ENCODE results near the gene OR6K2. TPM values are rescaled to one million over a fixed set of nuclear protein-coding genes. Genes with fewer than 3 reads are reported as not detected.

Gene OR6K2
- not detected in 2 replicates for total RNA-seq
- long read RNA-seq = 0 reads

- Mint-ChIP-seq H3K4me1 (ENCODE audit: unreplicated experiment) (no peaks in the 10 kb centered on the region), H3K27me3 (ENCODE audit: unreplicated experiment) (no peaks in the 10 kb centered on the region), H3K4me3 (ENCODE audit: unreplicated experiment) (no peak within 1 kb of the TSS), H3K36me3 (ENCODE audit: unreplicated experiment) (no peaks in the 10 kb centered on the region), H3K27ac (ENCODE audit: unreplicated experiment) (no peak within 1 kb of the TSS), H3K9me3 (ENCODE audit: unreplicated experiment) (no peaks in the 10 kb centered on the region)
- TF ChIP-seq CTCF (IDR thresholded peaks at IDR 0.05) = no peak
- DNase-seq (ENCODE audit: extremely low spot score, unreplicated experiment) = no peak
Observed at GRCh38 chr1:158700552-158700951, at the start of gene OR6K2. Gene OR6K2, minus strand, starts transcription at chr1:158700652. Its CDS starts 0 bp downstream, at chr1:158700652.

DNA sequence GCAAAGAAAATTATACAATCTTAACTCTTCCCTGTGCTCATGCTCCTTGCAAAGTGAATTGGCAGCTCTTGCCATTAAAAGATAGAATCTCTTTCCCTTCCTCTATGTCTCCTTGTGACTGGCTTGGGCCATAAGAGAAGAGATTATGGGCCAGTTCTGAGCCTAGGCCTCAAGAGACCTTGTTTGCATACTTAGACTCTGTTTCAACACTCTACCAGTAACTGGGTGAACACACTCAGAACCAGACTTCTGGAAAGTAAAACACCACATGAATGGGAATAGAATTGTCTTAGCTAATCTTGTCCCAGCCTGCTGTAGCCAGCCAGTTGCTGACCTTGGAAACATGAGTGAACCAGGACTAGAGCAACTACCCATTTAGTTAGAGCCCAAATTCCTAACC, 35.4 kb upstream of the OR6K2 start:
- Mint-ChIP-seq H3K4me3 (ENCODE audit: unreplicated experiment) (no peak overlapping the region), H3K36me3 (ENCODE audit: unreplicated experiment) (no peaks in the 10 kb centered on the region), H3K27me3 (ENCODE audit: unreplicated experiment) (peaks cover 2% of the 10 kb centered on the region), H3K27ac (ENCODE audit: unreplicated experiment) (no peak overlapping the region), H3K9me3 (ENCODE audit: unreplicated experiment) (no peaks in the 10 kb centered on the region), H3K4me1 (ENCODE audit: unreplicated experiment) (no peaks in the 10 kb centered on the region)
- no peak for TF ChIP-seq CTCF (IDR thresholded peaks at IDR 0.05)
- no peak for DNase-seq (ENCODE audit: extremely low spot score, unreplicated experiment)

- H3K4me1 Mint-ChIP-seq (ENCODE audit: unreplicated experiment) = no peaks in the 10 kb centered on the region
- H3K4me3 Mint-ChIP-seq (ENCODE audit: unreplicated experiment) = no peak overlapping the region
- H3K36me3 Mint-ChIP-seq (ENCODE audit: unreplicated experiment) = no peaks in the 10 kb centered on the region
- DNase-seq (ENCODE audit: extremely low spot score, unreplicated experiment) = no peak
- H3K9me3 Mint-ChIP-seq (ENCODE audit: unreplicated experiment) = no peaks in the 10 kb centered on the region
- no peak for TF ChIP-seq CTCF (IDR thresholded peaks at IDR 0.05)
- H3K27me3 Mint-ChIP-seq (ENCODE audit: unreplicated experiment) = peaks cover 3% of the 10 kb centered on the region
- H3K27ac Mint-ChIP-seq (ENCODE audit: unreplicated experiment) = no peak overlapping the region
Observed at GRCh38 chr1:158732524-158732923, 32.1 kb upstream of the OR6K2 start.

GRCh38 chr1:158731707-158732106, 31.3 kb upstream of the OR6K2 start:
- H3K27me3 Mint-ChIP-seq (ENCODE audit: unreplicated experiment) = peaks cover 5% of the 10 kb centered on the region
- no peak for DNase-seq (ENCODE audit: extremely low spot score, unreplicated experiment)
- no peak overlapping the region for H3K27ac Mint-ChIP-seq (ENCODE audit: unreplicated experiment)
- no peaks in the 10 kb centered on the region for H3K9me3 Mint-ChIP-seq (ENCODE audit: unreplicated experiment)
- TF ChIP-seq CTCF (IDR thresholded peaks at IDR 0.05) = no peak
- H3K36me3 Mint-ChIP-seq (ENCODE audit: unreplicated experiment) = no peaks in the 10 kb centered on the region
- H3K4me3 Mint-ChIP-seq (ENCODE audit: unreplicated experiment) = no peak overlapping the region
- H3K4me1 Mint-ChIP-seq (ENCODE audit: unreplicated experiment) = no peaks in the 10 kb centered on the region

DNA sequence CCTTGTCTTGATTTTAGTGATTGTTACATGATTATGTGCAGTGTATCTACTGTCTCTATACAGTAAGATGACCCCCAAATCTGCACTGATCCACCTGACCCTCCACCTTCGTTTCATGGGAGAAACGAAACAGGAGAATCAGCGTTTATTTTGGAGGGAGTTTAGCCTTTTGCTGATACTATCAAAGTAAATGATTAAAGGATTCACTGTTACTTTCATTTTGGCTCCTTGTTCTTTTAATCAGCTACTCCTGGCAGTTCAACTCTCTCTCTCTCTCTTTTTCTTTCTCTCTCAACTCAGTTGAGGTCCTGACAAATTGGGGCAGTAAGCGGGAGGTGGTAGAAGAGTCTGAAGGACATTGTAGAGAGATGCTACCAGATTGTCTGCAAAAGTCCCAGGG, 30.0 kb upstream of the OR6K2 start:
- Mint-ChIP-seq H3K9me3 (ENCODE audit: unreplicated experiment) (no peaks in the 10 kb centered on the region), H3K36me3 (ENCODE audit: unreplicated experiment) (no peaks in the 10 kb centered on the region), H3K4me1 (ENCODE audit: unreplicated experiment) (no peaks in the 10 kb centered on the region), H3K4me3 (ENCODE audit: unreplicated experiment) (no peak overlapping the region), H3K27me3 (ENCODE audit: unreplicated experiment) (peaks cover 8% of the 10 kb centered on the region), H3K27ac (ENCODE audit: unreplicated experiment) (no peak overlapping the region)
- DNase-seq (ENCODE audit: extremely low spot score, unreplicated experiment) = no peak
- no peak for TF ChIP-seq CTCF (IDR thresholded peaks at IDR 0.05)
